HFFc6 (cell line): Measurements from ENCODE around the gene TTLL6. TPM values are rescaled to one million over a fixed set of nuclear protein-coding genes. Genes with fewer than 3 reads are reported as not detected.

Experiments used
- DNase-seq: peaks from one replicate; pipeline ENCODE4 v3.0.0-alpha.2; 2018
- H3K27ac Mint-ChIP-seq: 2 replicates; pipeline ENCODE4 v1.8.0; 2020; ENCODE audit warnings: mild to moderate bottlenecking, mixed read lengths
- H3K27me3 Mint-ChIP-seq: 2 replicates; pipeline ENCODE4 v1.8.0; 2021; ENCODE audit warnings: mild to moderate bottlenecking, moderate library complexity, mixed read lengths; ENCODE audit not compliant: insufficient read depth
- H3K36me3 Mint-ChIP-seq: 2 replicates; pipeline ENCODE4 v1.8.0; 2021; ENCODE audit warnings: low read depth, mixed read lengths
- H3K4me1 Mint-ChIP-seq: 2 replicates; pipeline ENCODE4 v1.8.0; 2020; ENCODE audit warnings: low read depth, mixed read lengths
- H3K4me3 Mint-ChIP-seq: 2 replicates; pipeline ENCODE4 v1.8.0; 2020; ENCODE audit warnings: mild to moderate bottlenecking, moderate library complexity, mixed read lengths
- H3K9me3 Mint-ChIP-seq: 2 replicates; pipeline ENCODE4 v1.8.0; 2020; ENCODE audit warnings: mild to moderate bottlenecking, mixed read lengths
- long read RNA-seq: library from polyadenylated mRNA; unstranded; transcript quantifications from one replicate; pipeline ENCODE4 v2.0.0, GENCODE V29; 2019
- total RNA-seq, 6 experiments: library from RNA; stranded (reverse); fragmentation: NEBNext Ultra II Directional; extraction: Animal tissue kit (Norgen Biotek cat#: 25700); gene quantifications; 2 replicates in 1 of 6; 3 replicates in 5 of 6; pipeline ENCODE4 v1.2.3, GENCODE V29; 2021
- TF ChIP-seq, protein P1 (sequence below): fragments of 200-600 bp; sonication (generic); IDR thresholded peaks from 2 replicates; pipeline ENCODE4 v1.5.0; 2021; ENCODE audit warnings: antibody characterized with exemption, mild to moderate bottlenecking

The TTLL6 gene
- not detected for total RNA-seq
- long read RNA-seq: 0 reads

DNA sequence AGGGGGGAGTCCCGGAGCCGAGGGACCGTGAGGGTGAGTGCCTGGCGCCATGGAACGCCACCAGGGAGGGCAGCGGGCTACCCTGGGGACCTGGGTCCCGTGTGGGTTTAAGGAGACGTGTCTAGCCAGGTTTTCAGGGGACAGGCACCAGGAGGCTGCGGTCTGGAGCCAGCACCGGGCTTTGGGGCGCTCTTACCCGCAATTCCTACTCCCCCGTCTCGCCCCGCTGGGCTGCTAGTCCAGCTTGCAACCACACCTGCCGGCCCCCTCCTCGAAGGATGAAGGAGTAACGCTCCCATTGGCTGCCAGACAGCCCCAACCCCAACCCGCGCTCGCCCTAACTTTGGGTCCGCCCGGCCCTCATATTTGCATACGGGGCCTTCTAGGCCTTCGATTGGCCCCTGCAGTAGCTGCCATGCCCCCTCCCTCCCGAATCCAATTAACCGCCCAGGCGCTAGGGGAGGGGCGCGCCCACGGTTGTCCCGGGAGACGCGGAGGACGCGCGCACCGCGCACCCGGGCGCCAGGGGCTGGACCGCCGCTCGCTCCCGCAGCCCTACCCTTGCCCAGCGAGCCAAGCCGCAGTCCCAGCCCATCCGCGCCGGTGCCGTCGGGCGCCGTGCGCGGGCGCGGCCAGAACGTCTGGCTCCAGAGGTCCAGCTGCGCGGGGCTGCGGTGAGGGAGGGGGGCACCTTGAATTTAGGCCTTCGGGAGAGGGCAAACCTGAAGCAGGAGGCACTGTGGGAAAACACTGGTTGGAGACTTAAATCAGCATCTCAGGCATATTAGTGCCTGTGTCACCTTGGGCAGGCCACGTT lies at the start of gene TTLL6:
TSS of gene TTLL6 (minus strand) at position 456 of the 817 bp plus-strand sequence. CDS start at position 299, 157 bp downstream.
- TF ChIP-seq, protein P1, sequence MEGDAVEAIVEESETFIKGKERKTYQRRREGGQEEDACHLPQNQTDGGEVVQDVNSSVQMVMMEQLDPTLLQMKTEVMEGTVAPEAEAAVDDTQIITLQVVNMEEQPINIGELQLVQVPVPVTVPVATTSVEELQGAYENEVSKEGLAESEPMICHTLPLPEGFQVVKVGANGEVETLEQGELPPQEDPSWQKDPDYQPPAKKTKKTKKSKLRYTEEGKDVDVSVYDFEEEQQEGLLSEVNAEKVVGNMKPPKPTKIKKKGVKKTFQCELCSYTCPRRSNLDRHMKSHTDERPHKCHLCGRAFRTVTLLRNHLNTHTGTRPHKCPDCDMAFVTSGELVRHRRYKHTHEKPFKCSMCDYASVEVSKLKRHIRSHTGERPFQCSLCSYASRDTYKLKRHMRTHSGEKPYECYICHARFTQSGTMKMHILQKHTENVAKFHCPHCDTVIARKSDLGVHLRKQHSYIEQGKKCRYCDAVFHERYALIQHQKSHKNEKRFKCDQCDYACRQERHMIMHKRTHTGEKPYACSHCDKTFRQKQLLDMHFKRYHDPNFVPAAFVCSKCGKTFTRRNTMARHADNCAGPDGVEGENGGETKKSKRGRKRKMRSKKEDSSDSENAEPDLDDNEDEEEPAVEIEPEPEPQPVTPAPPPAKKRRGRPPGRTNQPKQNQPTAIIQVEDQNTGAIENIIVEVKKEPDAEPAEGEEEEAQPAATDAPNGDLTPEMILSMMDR: no peak
- no peaks in the 10 kb centered on the region for H3K9me3 Mint-ChIP-seq
- H3K27ac Mint-ChIP-seq: no peak within 1 kb of the TSS
- DNase-seq: no peak
- peaks cover 16% of the 10 kb centered on the region for H3K4me1 Mint-ChIP-seq
- peak within 1 kb of the TSS; percentile 60 for H3K4me3 Mint-ChIP-seq
- peaks cover 42% of the 10 kb centered on the region for H3K27me3 Mint-ChIP-seq
- no peaks in the 10 kb centered on the region for H3K36me3 Mint-ChIP-seq

DNA sequence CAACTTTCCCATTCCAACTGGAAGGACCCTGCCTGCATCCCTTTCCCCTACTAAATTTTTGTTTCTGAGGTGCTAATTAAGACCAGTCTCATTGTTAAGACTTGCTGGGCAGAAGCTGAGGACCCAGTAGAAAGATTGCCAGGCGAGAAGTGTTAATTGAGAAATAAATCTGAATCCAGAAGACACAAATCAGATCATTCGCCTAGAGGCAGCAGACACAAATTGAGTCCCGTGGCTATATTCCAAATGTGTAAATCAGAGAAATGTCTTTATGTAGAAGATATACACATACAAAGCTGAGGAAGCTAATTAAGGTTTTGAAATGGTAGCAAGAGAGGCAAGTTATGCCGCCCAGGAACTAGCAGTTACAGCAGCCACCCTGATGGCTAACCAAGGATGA lies 43.4 kb upstream of the TTLL6 start:
- TF ChIP-seq, protein P1: no peak; the same call in 1 of the 2 replicates
- H3K36me3 Mint-ChIP-seq: peaks cover 30% of the 10 kb centered on the region
- no peaks in the 10 kb centered on the region for H3K4me1 Mint-ChIP-seq
- no peak overlapping the region for H3K4me3 Mint-ChIP-seq
- no peak for DNase-seq
- H3K27me3 Mint-ChIP-seq: no peaks in the 10 kb centered on the region
- no peaks in the 10 kb centered on the region for H3K9me3 Mint-ChIP-seq
- no peak overlapping the region for H3K27ac Mint-ChIP-seq

DNA sequence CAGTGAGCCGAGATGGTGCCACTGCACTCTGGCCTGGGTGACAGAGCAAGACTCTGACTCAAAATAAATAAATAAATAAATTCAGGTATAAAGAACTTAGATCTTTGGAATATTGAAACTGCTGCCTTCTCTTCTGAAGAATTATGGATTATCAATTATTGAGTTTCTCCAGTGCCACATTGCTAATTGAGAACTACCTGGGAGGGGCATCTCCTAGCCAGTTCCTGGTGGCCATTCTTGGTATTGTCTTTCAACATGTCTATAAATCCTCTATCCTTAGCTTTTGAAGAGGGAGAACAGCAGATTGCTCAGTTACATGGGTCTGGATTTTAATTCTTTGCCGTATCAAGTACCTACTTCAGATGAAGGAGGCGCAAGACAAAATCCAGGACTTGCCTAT lies 43.0 kb upstream of the TTLL6 start:
- Mint-ChIP-seq H3K4me3 (no peak overlapping the region), H3K4me1 (no peaks in the 10 kb centered on the region), H3K27ac (no peak overlapping the region), H3K27me3 (no peaks in the 10 kb centered on the region), H3K9me3 (no peaks in the 10 kb centered on the region), H3K36me3 (peaks cover 29% of the 10 kb centered on the region)
- TF ChIP-seq, protein P1: peak; percentile 64
- no peak for DNase-seq

DNA sequence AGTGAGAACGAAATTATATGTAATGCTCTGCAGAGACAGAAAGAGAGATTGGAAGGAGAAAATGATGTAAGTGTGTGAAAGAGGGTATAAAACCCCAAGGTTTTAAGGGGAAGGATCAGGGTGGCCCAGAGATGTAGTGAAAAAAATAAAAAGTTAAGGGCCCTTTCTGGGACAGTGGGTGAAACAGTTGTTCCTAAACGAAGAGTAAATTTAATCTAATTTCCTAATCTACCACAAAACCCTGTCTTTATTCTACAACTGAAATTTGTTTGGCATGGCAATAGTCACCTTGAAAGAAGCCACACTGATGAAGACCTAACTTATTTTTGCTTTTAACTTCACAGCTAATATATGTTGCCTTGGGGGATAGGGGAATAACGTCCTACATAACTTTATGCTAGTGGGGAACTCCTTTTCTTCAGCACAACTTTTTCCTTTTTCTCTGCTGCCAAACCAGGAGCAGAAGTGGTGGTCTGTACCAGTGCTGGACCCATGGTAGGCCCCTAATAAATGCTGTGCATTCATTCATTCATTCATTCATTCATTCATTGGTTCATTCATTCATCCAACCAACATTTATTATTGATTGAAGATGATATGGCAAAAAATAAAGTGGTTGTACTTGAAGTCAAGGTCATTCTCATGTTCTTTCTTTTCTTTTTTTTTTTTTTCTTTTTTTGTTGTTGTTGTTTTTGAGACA lies 39.2 kb upstream of the TTLL6 start:
- no peak overlapping the region for H3K27ac Mint-ChIP-seq
- H3K4me3 Mint-ChIP-seq: no peak overlapping the region
- no peak for DNase-seq
- 0 out of 2 replicates have a peak, but pooled peaks cover 5% of the 10 kb centered on the region for H3K4me1 Mint-ChIP-seq
- H3K36me3 Mint-ChIP-seq: peaks cover 21% of the 10 kb centered on the region
- no peaks in the 10 kb centered on the region for H3K9me3 Mint-ChIP-seq
- no peaks in the 10 kb centered on the region for H3K27me3 Mint-ChIP-seq
- TF ChIP-seq, protein P1: no peak

DNA sequence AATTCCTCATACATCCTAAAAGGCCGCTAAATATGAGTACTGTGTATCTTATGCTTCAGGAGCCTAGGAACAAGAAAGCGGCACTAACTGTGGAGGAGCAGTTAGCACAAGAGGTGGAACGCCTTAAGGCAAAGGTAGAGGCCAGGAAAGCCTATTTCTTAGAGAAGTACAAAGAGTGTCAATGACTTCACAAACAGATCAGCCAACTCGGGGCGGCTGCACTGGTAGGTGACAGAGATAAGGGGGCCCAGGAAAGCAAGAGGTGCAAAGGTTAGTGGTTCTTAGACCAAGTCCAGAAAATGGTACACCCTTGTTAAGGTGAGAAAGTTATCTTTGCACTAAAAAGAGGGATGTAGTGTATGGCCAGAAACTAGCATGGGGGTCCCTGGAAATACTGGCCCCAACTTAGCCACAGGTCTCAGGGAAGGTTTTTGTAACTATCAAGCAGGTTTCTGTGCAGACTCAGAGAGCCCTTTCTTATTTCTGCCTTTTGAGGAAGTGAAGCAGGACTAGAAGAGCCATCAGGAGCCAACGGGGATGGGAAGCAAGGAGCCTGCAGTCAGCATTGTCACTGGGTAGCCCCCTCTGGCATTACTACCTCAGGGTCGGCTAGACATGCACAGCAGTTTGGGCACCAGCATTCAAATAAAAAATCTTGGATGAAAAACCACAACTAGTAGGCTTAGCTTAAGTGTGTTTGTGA lies 37.9 kb upstream of the TTLL6 start:
- no peaks in the 10 kb centered on the region for H3K9me3 Mint-ChIP-seq
- 0 out of 2 replicates have a peak, but pooled peaks cover 5% of the 10 kb centered on the region for H3K4me1 Mint-ChIP-seq
- no peaks in the 10 kb centered on the region for H3K27me3 Mint-ChIP-seq
- TF ChIP-seq, protein P1: no peak
- no peak for DNase-seq
- H3K4me3 Mint-ChIP-seq: no peak overlapping the region
- no peak overlapping the region for H3K27ac Mint-ChIP-seq
- peaks cover 18% of the 10 kb centered on the region for H3K36me3 Mint-ChIP-seq
